ENCODE measurements around the gene RNPEP.
"Not testable (repeated sequence)": the region's sequence is repeated elsewhere in the genome, so short reads cannot be mapped to it uniquely, and the experiment has no call there.

The RNPEP gene, protein sequence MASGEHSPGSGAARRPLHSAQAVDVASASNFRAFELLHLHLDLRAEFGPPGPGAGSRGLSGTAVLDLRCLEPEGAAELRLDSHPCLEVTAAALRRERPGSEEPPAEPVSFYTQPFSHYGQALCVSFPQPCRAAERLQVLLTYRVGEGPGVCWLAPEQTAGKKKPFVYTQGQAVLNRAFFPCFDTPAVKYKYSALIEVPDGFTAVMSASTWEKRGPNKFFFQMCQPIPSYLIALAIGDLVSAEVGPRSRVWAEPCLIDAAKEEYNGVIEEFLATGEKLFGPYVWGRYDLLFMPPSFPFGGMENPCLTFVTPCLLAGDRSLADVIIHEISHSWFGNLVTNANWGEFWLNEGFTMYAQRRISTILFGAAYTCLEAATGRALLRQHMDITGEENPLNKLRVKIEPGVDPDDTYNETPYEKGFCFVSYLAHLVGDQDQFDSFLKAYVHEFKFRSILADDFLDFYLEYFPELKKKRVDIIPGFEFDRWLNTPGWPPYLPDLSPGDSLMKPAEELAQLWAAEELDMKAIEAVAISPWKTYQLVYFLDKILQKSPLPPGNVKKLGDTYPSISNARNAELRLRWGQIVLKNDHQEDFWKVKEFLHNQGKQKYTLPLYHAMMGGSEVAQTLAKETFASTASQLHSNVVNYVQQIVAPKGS

GRCh38 chr1:201982623-201983379 lies at the start of gene RNPEP:
RNPEP (plus strand) TSS chr1:201982648; CDS start chr1:201982667, 19 bp downstream.
- Mint-ChIP-seq H3K27me3 (no peaks in the 10 kb centered on the region), H3K36me3 (ENCODE audit: low read depth) (peaks cover 11% of the 10 kb centered on the region), H3K27ac (peak within 1 kb of the TSS; percentile 86), H3K4me1 (ENCODE audit: low read depth) (peaks cover 24% of the 10 kb centered on the region), H3K4me3 (peak within 1 kb of the TSS; percentile 86), H3K9me3 (no peaks in the 10 kb centered on the region)
- DNase-seq, result peak; percentile 73

DNA sequence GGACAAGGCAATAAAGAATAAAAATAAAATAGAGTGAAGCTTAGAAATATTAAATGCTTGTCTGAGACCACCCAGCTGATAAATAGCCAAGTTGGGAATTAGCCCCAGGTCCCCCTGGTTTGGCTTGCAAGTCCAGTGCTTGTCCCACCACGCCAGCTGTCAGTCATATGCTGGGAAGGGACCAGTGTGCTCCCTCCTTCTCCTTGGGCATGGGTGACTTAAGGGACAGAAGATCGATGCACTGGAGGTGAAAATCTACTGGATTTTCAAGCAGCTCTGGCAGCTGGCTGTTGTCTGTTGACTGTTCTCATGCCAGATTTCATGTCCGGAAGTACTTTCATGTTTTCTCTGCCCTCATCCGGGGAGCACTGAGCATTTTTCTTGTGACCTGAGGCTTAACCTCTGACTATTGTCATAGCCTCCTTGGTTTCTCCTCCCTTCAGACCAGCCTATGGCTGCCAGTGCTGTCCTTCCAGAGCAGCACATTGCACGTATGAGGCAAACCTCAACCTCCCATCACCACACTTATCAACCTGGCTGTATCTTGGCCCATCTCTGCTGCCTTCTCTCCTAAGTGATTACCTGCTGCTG lies 48.5 kb upstream of the RNPEP start:
- H3K27me3 Mint-ChIP-seq, result peaks cover 12% of the 10 kb centered on the region
- no peak for DNase-seq

GRCh38 chr1:201937624-201938213 lies 44.7 kb upstream of the RNPEP start:
- H3K4me3 Mint-ChIP-seq, result no peak overlapping the region
- peaks cover 20% of the 10 kb centered on the region for H3K27me3 Mint-ChIP-seq
- no peaks in the 10 kb centered on the region for H3K36me3 Mint-ChIP-seq (ENCODE audit: low read depth)
- H3K9me3 Mint-ChIP-seq, result no peaks in the 10 kb centered on the region
- DNase-seq, result no peak
- H3K27ac Mint-ChIP-seq, result no peak overlapping the region
- H3K4me1 Mint-ChIP-seq (ENCODE audit: low read depth), result no peaks in the 10 kb centered on the region

More for the DNA sequence above, 48.5 kb upstream of the RNPEP start:
- no peaks in the 10 kb centered on the region for H3K36me3 Mint-ChIP-seq (ENCODE audit: low read depth)
- H3K4me3 Mint-ChIP-seq, result no peak overlapping the region
- no peaks in the 10 kb centered on the region for H3K9me3 Mint-ChIP-seq
- no peak overlapping the region for H3K27ac Mint-ChIP-seq
- no peaks in the 10 kb centered on the region for H3K4me1 Mint-ChIP-seq (ENCODE audit: low read depth)

DNA sequence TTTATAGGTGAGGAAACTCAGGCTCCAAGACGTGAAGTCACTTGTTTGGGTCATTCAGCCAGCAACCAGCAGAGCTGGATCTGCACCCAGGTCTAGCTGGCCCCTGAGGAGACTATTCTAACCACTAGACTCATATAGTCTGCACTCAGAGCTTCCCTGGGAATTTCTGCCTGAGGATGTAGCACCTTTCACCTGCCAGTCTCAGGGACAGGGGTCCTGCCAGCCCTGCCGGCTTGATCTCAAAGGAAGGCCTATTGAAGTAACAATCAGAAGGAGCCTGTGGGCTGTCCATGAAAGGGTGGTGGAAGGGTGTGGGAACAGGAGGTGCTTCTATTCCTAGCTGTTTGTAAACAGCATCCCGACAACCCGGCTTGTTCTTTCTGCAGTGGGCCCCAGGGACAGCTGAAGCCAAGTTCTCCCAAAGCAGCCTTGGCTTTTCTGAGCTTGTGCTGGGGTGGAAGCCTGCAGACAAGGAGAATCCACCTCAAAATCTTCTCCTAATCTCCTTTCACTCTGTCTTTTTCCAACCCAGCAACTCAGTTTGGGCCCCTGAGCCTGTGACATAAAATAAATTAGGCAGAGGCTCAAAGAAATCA lies 43.9 kb upstream of the RNPEP start:
- no peaks in the 10 kb centered on the region for H3K4me1 Mint-ChIP-seq (ENCODE audit: low read depth)
- no peak overlapping the region for H3K27ac Mint-ChIP-seq
- H3K36me3 Mint-ChIP-seq (ENCODE audit: low read depth), result no peaks in the 10 kb centered on the region
- H3K27me3 Mint-ChIP-seq, result peaks cover 20% of the 10 kb centered on the region
- no peak for DNase-seq
- no peaks in the 10 kb centered on the region for H3K9me3 Mint-ChIP-seq
- no peak overlapping the region for H3K4me3 Mint-ChIP-seq

DNA sequence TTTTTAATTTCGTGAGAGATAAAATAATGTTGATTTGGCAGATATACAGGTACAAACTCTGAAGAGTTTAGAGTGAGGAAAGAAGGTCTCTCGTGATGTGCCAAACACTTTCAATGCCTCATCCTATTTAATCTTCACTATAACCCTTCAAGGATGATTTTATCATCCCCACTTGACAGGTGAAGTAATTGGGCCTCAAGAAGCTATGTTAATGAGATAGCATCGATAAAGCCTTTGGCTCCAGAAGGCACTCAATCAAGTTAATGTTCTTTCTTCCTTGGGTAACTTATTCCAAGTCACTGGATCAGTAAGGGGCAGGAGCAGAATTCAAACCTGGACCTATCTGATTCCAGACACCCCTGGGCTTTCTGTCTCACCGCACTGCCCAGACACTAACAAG lies 43.3 kb upstream of the RNPEP start:
- Mint-ChIP-seq H3K27me3 (peaks cover 26% of the 10 kb centered on the region), H3K36me3 (ENCODE audit: low read depth) (no peaks in the 10 kb centered on the region)
- no peak for DNase-seq

DNA sequence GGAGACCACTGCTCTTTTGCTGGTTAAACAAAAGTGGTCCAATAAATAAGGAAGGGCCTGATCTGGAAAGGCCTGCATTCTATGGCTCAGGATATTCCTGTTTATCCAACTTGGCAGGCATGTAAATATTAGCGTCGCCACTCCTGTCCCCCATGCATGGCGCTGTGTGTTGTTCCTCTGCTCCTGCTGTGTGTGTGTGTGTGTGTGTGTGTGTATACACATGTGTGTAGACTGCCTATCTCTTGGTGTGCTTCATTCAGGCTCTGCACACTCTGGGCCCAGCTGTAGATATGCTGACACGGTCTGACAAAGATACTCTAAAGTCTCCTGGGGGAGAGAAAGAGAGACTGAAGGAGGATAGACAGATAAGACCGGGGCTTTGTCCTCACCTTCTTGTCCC lies 42.9 kb upstream of the RNPEP start:
- Mint-ChIP-seq H3K4me1 (ENCODE audit: low read depth) (no peaks in the 10 kb centered on the region), H3K4me3 (no peak overlapping the region), H3K36me3 (ENCODE audit: low read depth) (no peaks in the 10 kb centered on the region), H3K27ac (no peak overlapping the region), H3K9me3 (no peaks in the 10 kb centered on the region), H3K27me3 (peaks cover 30% of the 10 kb centered on the region)
- no peak for DNase-seq

More for the DNA sequence above, 43.3 kb upstream of the RNPEP start:
- Mint-ChIP-seq H3K9me3 (no peaks in the 10 kb centered on the region), H3K4me3 (no peak overlapping the region), H3K4me1 (ENCODE audit: low read depth) (no peaks in the 10 kb centered on the region), H3K27ac (no peak overlapping the region)

- H3K27ac Mint-ChIP-seq; H3K9me3 Mint-ChIP-seq; DNase-seq; H3K4me1 Mint-ChIP-seq (ENCODE audit: low read depth); H3K4me3 Mint-ChIP-seq; H3K36me3 Mint-ChIP-seq (ENCODE audit: low read depth): not testable (repeated sequence)
- peaks cover 33% of the 10 kb centered on the region for H3K27me3 Mint-ChIP-seq
Observed at GRCh38 chr1:201940316-201940715, 42.1 kb upstream of the RNPEP start.

- Mint-ChIP-seq H3K9me3 (no peaks in the 10 kb centered on the region), H3K4me1 (ENCODE audit: low read depth) (peaks cover 13% of the 10 kb centered on the region), H3K27ac (no peak overlapping the region), H3K4me3 (no peak overlapping the region), H3K27me3 (peaks cover 41% of the 10 kb centered on the region), H3K36me3 (ENCODE audit: low read depth) (no peaks in the 10 kb centered on the region)
- no peak for DNase-seq
Observed at GRCh38 chr1:201941420-201942128, 40.9 kb upstream of the RNPEP start.

DNA sequence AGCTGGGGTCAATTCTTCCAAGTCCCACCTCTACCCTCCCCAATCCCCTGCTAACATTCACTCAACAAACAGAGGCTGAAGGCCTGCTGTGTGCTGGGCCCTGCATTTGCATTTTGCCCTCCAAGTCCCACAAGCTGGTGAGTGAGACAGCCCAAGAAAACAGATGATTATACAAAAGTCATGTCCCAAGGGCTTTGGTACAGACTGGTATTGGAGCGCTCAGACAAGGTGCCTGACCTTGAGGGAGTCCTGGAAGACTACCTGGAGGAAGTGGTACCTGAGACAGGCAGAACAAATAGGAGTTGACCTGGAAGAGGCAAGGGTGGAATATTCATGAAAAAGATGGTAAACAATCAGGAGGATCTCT lies 40.3 kb upstream of the RNPEP start:
- H3K4me1 Mint-ChIP-seq (ENCODE audit: low read depth), result peaks cover 16% of the 10 kb centered on the region
- no peak overlapping the region for H3K27ac Mint-ChIP-seq
- no peak for DNase-seq
- H3K27me3 Mint-ChIP-seq, result peaks cover 46% of the 10 kb centered on the region
- no peak overlapping the region for H3K4me3 Mint-ChIP-seq
- H3K9me3 Mint-ChIP-seq, result no peaks in the 10 kb centered on the region
- no peaks in the 10 kb centered on the region for H3K36me3 Mint-ChIP-seq (ENCODE audit: low read depth)

- Mint-ChIP-seq H3K36me3 (ENCODE audit: low read depth) (no peaks in the 10 kb centered on the region), H3K27me3 (peaks cover 52% of the 10 kb centered on the region), H3K4me1 (ENCODE audit: low read depth) (peaks cover 16% of the 10 kb centered on the region), H3K4me3 (no peak overlapping the region), H3K27ac (no peak overlapping the region), H3K9me3 (no peaks in the 10 kb centered on the region)
- DNase-seq, result no peak
Observed at GRCh38 chr1:201944002-201944401, 38.4 kb upstream of the RNPEP start.

DNA sequence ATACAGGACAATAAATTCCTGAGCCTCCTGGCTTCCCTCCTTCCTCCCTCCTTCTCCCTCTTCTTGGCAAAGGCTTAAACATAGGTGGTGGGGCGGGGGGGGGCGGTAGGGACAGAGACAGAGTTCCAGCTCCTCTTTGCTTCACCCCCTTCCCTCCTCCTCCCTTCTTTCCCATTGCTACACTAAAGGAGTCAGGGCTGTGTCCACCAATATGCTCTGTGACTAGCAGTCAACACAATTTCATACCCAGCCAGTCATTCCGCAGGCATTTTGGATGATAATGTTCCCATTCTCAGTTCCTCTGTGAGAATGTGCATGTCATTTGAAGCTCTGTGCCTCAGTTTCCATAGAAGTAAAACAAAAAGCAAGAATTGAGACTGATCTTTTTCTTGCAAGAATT lies 37.8 kb upstream of the RNPEP start:
- H3K36me3 Mint-ChIP-seq (ENCODE audit: low read depth), result no peaks in the 10 kb centered on the region
- DNase-seq, result no peak
- H3K4me3 Mint-ChIP-seq, result no peak overlapping the region
- peaks cover 16% of the 10 kb centered on the region for H3K4me1 Mint-ChIP-seq (ENCODE audit: low read depth)
- no peaks in the 10 kb centered on the region for H3K9me3 Mint-ChIP-seq
- H3K27ac Mint-ChIP-seq, result no peak overlapping the region
- H3K27me3 Mint-ChIP-seq, result peaks cover 52% of the 10 kb centered on the region

GRCh38 chr1:201945157-201945556 lies 37.3 kb upstream of the RNPEP start:
- no peaks in the 10 kb centered on the region for H3K9me3 Mint-ChIP-seq
- H3K4me1 Mint-ChIP-seq (ENCODE audit: low read depth), result peaks cover 16% of the 10 kb centered on the region
- no peak overlapping the region for H3K4me3 Mint-ChIP-seq
- no peak overlapping the region for H3K27ac Mint-ChIP-seq
- peaks cover 52% of the 10 kb centered on the region for H3K27me3 Mint-ChIP-seq
- no peak for DNase-seq
- H3K36me3 Mint-ChIP-seq (ENCODE audit: low read depth), result no peaks in the 10 kb centered on the region

- no peaks in the 10 kb centered on the region for H3K9me3 Mint-ChIP-seq
- peaks cover 52% of the 10 kb centered on the region for H3K27me3 Mint-ChIP-seq
- H3K4me1 Mint-ChIP-seq (ENCODE audit: low read depth), result peaks cover 16% of the 10 kb centered on the region
- no peak overlapping the region for H3K4me3 Mint-ChIP-seq
- DNase-seq, result no peak
- H3K36me3 Mint-ChIP-seq (ENCODE audit: low read depth), result no peaks in the 10 kb centered on the region
- no peak overlapping the region for H3K27ac Mint-ChIP-seq
Observed at GRCh38 chr1:201945863-201946223, 36.6 kb upstream of the RNPEP start.
